ENCODE data around the gene IRF3.
A peak's percentile ranks its signal among the peaks of the same experiment; 100 is the strongest.

Gene IRF3

DNA sequence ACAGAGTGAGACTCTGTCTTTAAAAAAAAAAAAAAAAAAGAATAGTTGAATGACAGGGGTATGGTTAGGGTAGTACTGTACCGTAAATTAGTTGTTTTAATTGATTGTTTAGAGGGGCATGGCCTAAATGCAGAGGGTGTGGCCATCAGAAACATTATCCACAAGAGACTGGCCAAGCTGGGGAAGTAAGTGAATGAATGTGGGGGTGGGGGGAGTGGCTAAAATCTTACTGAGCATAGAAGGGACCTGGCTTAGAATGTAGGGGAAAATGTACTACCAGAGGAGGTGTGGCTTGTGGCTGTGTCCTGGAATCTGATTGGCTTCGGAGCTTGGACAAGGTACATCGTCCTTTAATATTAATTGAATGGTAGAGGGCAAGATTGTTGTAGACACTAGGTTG lies 3.9 kb upstream of the IRF3 start:
- DNase-seq (ENCODE audit: low spot score), result no peak

DNA sequence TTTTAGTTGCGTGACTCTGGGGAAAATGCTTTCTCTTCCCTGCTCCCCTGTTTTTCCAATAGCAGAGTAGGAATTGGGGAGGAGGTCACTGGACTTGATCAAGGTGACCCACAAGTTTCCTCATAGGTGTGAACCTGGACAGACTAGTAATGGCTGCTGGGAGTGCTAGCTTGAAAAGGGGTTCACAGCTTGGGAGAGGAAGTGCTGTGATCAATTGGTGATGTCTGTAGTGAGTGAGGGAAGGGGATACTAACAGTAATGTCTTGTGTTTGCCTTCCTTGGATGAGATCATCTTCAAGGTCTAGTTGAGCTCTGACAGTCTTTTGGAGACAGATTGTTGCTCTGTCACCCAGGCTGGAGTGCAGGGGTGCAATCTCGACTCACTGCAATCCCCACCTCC lies 1.8 kb upstream of the IRF3 start:
- DNase-seq (ENCODE audit: low spot score), result no peak

- no peak for DNase-seq (ENCODE audit: low spot score)
Observed at GRCh38 chr19:49666120-49666444, 425 bp upstream of the IRF3 start.

- DNase-seq (ENCODE audit: low spot score), result no peak
Observed at GRCh38 chr19:49665036-49665350, 664 bp downstream of the IRF3 start.

- peak; percentile 88 for DNase-seq (ENCODE audit: low spot score)
Observed at GRCh38 chr19:49664171-49665035, 1.3 kb downstream of the IRF3 start.

DNA sequence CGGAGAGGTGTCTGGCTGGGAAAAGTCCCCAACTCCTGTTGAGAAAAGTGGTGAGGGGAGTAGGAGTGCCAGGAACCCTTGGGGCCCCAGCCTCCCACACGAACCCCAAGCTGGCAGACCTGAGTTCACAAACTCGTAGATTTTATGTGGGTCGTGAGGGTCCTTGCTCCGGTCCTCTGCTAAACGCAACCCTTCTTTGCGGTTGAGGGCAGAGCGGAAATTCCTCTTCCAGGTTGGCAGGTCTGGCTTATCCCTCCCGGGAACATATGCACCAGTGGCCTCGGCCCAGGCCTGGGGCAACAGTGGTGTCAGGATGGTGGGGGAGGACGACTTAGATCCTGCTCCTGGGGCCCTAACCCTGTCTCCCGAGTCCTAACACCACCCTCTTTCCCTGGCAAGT lies 2.4 kb downstream of the IRF3 start:
- no peak for DNase-seq (ENCODE audit: low spot score)

DNA sequence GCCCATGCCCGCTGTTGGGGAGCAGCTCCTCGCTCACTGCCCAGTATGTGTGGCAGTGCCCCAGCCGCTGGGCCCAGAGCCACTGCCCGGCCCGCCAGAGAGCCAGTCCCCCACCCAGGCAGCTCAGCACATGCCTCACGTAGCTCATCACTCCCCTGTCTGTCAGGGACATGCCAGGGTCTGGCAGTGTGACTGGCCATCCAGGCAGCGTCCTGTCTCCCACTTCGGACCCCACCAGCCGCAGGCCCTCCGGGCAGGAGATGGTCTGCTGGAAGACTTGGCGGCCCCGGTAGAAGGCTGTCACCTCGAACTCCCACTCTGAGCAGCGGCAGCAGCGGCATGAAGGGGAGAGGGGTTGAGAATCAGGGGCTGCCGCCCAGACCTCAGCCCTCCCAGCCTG lies 3.6 kb downstream of the IRF3 start:
- no peak for DNase-seq (ENCODE audit: low spot score)

DNA sequence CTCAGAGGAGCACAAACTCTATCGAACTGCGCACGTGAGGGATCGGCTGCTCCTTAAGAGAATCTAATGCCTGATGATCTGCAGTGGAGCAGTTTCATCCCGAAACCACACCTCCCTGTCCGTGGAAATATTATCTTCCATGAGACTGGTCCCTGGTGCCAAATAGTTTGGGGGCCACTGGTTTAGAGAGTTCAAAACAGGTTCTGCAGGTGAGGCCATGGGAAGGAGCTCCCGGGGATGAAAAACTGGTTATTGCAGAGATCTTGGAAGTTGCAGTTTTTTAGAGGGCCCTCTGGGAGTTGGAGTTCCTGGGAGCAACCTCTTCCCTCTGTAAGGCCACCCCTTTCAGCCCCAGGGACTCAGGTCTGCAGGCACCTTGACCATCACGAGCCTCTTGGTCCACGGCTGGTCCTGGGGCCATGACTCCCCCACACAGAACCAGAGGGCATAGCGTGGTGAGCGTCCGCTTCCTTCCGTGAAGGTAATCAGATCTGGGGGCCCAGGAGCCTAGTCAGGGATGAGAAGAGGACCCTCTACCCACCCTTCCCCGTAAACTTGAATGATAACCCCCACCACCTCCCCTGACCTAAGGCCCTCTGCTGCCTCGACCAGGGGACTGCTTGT lies 5.2 kb downstream of the IRF3 start:
- no peak for DNase-seq (ENCODE audit: low spot score)

- no peak for DNase-seq (ENCODE audit: low spot score)
Observed at GRCh38 chr19:49658566-49659442, 6.9 kb downstream of the IRF3 start.

- DNase-seq (ENCODE audit: low spot score), result no peak
Observed at GRCh38 chr19:49658139-49658517, 7.5 kb downstream of the IRF3 start.

DNA sequence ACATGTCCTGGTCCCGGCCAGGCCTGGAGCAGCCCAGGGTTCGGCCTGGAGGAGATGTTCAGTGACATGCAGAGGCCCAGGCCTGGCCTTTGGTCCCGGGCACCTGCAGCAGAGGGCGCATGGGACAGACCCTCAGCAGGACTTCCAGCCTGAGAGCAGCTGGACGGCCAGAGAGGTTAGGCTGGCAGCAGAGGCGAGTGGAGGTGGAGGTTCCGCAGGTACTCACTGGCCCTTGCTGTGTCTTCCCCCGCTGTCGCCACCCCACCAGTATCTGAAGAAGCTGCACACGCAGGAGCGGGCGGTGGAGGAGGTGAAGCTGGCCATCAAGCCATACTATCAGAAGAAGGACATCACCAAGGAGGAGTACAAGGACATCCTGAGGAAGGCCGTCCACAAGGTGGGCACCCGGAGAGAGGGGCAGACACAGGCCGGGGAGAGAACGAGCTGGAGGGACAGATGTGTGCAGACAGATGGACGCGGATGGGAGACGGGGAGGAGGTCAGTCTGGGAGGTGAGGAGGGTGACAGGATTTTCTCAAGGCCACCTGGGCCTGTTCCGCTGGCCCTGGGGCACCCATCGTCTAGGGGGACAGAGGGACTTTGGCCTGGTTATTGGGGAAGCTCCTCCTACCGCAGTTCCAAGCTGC lies 8.0 kb downstream of the IRF3 start:
- no peak for DNase-seq (ENCODE audit: low spot score)

- DNase-seq (ENCODE audit: low spot score), result no peak
Observed at GRCh38 chr19:49656456-49657109, 9.1 kb downstream of the IRF3 start.

DNA sequence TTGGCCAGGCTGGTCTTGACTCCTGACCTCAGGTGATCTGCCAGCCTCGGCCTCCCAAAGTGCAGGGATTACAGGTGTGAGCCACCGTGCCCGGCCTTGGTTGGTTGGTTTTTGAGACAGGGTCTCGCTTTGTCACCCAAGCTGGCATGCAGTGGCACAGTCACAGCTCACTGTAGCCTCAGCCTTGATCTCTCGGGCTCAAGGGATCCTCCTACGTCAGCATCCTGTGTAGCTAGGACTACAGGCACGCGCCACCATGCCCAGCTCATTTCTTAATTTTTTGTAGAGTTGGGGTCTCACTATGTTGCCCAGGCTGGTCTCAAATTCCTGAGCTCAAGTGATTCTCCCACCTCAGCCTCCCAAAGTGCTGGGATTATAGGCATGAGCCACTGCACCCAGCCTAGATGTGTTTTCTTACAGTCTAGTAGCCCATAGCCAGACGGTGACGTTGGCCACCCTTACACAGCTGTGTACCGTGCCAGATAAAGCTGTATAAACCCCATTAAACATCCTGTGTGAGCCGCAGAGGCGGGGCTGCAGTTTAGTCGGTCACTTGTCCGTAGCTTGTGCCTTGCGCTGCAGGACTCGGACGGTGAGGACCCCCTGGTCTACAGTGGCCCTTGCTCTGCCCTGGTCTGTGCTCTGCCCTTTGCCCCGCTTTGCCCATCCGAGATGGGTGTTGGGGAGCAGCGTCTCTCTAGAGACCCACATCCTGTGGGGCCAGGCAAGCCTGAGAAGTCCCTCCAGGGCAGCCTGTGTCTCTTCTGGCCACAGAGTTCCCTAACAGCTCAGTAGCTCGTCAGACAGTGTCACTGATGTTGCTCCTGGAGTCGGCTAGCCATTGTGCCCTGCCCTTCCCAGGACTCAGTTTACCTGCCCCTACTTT lies 9.8 kb downstream of the IRF3 start:
- DNase-seq (ENCODE audit: low spot score), result no peak

GRCh38 chr19:49654581-49654980 lies 11.1 kb downstream of the IRF3 start:
- DNase-seq (ENCODE audit: low spot score), result no peak

- DNase-seq (ENCODE audit: low spot score), result no peak
Observed at GRCh38 chr19:49653466-49653806, 12.2 kb downstream of the IRF3 start.

DNA sequence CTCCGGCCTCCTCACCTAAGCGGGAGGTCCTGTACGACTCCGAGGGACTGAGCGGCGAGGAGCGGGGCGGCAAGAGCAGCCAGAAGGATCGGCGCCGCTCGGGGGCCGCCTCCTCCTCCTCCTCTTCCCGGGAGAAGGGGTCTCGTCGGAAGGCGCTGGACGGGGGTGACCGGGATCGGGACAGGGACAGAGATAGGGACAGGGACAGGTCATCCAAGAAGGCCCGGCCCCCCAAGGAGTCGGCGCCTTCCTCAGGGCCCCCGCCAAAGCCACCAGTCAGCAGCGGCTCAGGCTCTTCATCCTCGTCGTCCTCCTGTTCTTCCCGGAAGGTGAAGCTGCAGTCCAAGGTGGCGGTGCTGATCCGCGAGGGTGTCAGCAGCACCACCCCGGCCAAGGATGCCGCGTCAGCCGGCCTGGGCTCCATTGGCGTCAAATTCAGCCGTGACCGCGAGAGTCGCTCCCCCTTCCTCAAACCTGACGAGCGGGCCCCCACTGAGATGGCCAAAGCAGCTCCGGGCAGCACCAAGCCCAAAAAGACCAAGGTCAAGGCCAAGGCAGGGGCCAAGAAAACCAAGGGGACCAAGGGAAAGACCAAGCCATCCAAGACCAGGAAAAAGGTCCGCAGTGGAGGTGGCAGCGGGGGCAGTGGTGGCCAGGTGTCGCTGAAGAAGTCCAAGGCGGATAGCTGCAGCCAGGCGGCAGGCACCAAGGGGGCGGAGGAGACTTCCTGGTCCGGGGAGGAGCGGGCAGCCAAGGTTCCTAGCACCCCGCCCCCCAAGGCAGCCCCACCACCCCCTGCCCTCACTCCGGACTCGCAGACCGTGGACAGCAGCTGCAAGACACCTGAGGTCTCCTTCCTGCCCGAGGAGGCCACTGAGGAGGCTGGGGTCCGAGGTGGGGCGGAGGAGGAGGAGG lies 12.8 kb downstream of the IRF3 start:
- no peak for DNase-seq (ENCODE audit: low spot score)

GRCh38 chr19:49651820-49652550 lies 13.7 kb downstream of the IRF3 start:
- no peak for DNase-seq (ENCODE audit: low spot score)

DNA sequence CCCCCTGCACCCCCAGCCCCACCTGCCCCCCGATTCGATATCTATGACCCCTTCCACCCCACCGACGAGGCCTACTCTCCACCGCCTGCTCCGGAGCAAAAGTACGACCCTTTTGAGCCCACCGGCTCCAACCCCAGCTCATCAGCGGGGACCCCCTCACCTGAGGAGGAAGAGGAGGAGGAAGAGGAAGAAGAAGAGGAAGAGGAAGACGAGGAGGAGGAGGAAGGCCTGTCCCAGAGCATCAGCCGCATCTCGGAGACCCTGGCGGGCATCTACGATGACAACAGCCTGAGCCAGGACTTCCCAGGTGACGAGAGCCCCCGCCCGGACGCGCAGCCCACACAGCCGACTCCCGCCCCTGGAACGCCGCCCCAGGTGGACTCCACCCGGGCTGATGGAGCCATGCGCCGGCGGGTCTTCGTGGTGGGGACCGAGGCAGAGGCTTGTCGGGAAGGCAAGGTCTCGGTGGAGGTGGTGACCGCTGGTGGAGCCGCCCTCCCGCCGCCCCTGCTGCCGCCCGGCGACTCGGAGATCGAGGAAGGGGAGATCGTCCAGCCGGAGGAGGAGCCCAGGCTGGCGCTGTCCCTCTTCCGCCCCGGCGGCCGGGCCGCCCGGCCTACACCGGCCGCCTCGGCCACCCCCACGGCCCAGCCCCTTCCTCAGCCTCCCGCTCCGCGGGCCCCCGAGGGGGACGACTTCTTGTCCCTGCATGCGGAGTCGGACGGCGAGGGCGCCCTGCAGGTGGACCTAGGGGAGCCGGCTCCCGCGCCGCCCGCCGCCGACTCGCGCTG lies 14.4 kb downstream of the IRF3 start:
- no peak for DNase-seq (ENCODE audit: low spot score)

- DNase-seq (ENCODE audit: low spot score), result no peak
Observed at GRCh38 chr19:49646586-49646985, 19.1 kb downstream of the IRF3 start.

Measured in CD4-positive, alpha-beta T cell treated with Interleukin-15 for 4 hours (primary cell).